ENCODE data around the gene CCDC85B. TPM values are rescaled to one million over a fixed set of nuclear protein-coding genes. Genes with fewer than 3 reads are reported as not detected.

CCDC85B gene
- total RNA-seq, 1 donor from 2014 or later, result 12.8 TPM

GRCh38 chr11:65898656-65899355 is 8.3 kb downstream of the CCDC85B start:
- Mint-ChIP-seq H3K27ac (peak overlapping the region; percentile 53), H3K9me3 (no peaks in the 10 kb centered on the region), H3K4me3 (peak overlapping the region; percentile 62), H3K4me1 (peaks cover 3% of the 10 kb centered on the region), H3K36me3 (no peaks in the 10 kb centered on the region), H3K27me3 (ENCODE audit: low read depth) (peaks cover 81% of the 10 kb centered on the region)
- no peak for DNase-seq (ENCODE audit: low spot score in 2 of 2, unreplicated experiment in 2 of 2)
- TF ChIP-seq, protein P1, sequence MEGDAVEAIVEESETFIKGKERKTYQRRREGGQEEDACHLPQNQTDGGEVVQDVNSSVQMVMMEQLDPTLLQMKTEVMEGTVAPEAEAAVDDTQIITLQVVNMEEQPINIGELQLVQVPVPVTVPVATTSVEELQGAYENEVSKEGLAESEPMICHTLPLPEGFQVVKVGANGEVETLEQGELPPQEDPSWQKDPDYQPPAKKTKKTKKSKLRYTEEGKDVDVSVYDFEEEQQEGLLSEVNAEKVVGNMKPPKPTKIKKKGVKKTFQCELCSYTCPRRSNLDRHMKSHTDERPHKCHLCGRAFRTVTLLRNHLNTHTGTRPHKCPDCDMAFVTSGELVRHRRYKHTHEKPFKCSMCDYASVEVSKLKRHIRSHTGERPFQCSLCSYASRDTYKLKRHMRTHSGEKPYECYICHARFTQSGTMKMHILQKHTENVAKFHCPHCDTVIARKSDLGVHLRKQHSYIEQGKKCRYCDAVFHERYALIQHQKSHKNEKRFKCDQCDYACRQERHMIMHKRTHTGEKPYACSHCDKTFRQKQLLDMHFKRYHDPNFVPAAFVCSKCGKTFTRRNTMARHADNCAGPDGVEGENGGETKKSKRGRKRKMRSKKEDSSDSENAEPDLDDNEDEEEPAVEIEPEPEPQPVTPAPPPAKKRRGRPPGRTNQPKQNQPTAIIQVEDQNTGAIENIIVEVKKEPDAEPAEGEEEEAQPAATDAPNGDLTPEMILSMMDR (IDR thresholded peaks at IDR 0.05; ENCODE audit: unreplicated experiment), result no peak

GRCh38 chr11:65899356-65900124 is 9.1 kb downstream of the CCDC85B start:
- Mint-ChIP-seq H3K27ac (no peak overlapping the region), H3K27me3 (ENCODE audit: low read depth) (peaks cover 85% of the 10 kb centered on the region), H3K36me3 (no peaks in the 10 kb centered on the region), H3K4me1 (peaks cover 3% of the 10 kb centered on the region), H3K9me3 (no peaks in the 10 kb centered on the region), H3K4me3 (peak overlapping the region; percentile 50)
- no peak for DNase-seq (ENCODE audit: low spot score in 2 of 2, unreplicated experiment in 2 of 2)
- TF ChIP-seq, protein P1 (IDR thresholded peaks at IDR 0.05; ENCODE audit: unreplicated experiment), result no peak

GRCh38 chr11:65900125-65900898 is 9.8 kb downstream of the CCDC85B start, which contains the start of gene FOSL1:
Gene FOSL1, minus strand, starts transcription at chr11:65900388. Its CDS starts 49 bp downstream, at chr11:65900339.
- TF ChIP-seq, protein P1 (IDR thresholded peaks at IDR 0.05; ENCODE audit: unreplicated experiment), result no peak
- Mint-ChIP-seq H3K9me3 (no peaks in the 10 kb centered on the region), H3K4me3 (peak within 1 kb of the TSS; percentile 59), H3K4me1 (peaks cover 3% of the 10 kb centered on the region), H3K36me3 (no peaks in the 10 kb centered on the region), H3K27ac (no peak within 1 kb of the TSS), H3K27me3 (ENCODE audit: low read depth) (peaks cover 83% of the 10 kb centered on the region)
- peak in 1 of 2 experiments; percentile 70 for DNase-seq (ENCODE audit: low spot score in 2 of 2, unreplicated experiment in 2 of 2)

DNA sequence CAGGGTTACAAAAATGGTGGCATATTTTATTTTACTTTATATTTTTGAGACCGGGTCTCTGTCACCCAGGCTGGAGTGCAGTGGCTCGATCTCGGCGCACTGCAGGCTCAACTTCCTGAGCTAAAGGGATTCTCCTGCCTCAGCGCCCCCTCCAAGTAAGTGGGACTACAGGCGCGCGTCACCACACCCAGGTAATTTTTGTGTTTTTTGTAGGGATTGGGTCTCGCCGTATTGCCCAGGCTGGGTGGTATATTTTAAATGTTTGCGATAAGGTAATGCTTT is 10.4 kb downstream of the CCDC85B start:
- TF ChIP-seq, protein P1 (IDR thresholded peaks at IDR 0.05; ENCODE audit: unreplicated experiment), result no peak
- Mint-ChIP-seq H3K4me1 (peaks cover 3% of the 10 kb centered on the region), H3K9me3 (no peaks in the 10 kb centered on the region), H3K27me3 (ENCODE audit: low read depth) (peaks cover 78% of the 10 kb centered on the region), H3K27ac (no peak overlapping the region), H3K36me3 (no peaks in the 10 kb centered on the region), H3K4me3 (peak overlapping the region; percentile 59)
- no peak for DNase-seq (ENCODE audit: low spot score in 2 of 2, unreplicated experiment in 2 of 2)

DNA sequence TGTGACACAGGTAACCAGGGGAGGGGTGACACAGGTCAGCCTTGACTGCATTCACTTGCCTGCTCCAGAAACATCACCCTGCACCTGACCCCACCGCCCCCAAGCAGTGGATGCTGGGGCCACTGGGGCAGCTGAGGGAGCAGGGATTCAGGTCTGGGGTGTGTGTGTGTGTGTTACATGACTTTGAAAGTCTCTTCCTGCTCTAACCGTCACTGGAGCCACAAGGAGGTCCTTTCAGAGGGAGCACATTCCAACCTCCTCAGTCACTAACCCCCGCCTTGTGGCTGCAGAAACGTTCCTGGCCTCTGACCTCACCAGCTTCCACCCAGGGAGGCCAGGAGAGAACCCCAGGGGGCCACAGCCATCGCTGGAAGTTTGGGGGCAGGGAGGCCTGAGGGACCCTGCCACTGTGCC is 12.6 kb downstream of the CCDC85B start:
- Mint-ChIP-seq H3K27ac (no peak overlapping the region), H3K36me3 (no peaks in the 10 kb centered on the region), H3K9me3 (no peaks in the 10 kb centered on the region), H3K4me1 (peaks cover 3% of the 10 kb centered on the region), H3K4me3 (no peak overlapping the region), H3K27me3 (ENCODE audit: low read depth) (peaks cover 64% of the 10 kb centered on the region)
- no peak for DNase-seq (ENCODE audit: low spot score in 2 of 2, unreplicated experiment in 2 of 2)
- TF ChIP-seq, protein P1 (IDR thresholded peaks at IDR 0.05; ENCODE audit: unreplicated experiment), result no peak

Data from mesothelial cell of epicardium (in vitro differentiated cells).